H1 (cell line): ENCODE measurements around the gene THOC6. TPM values are rescaled to one million over a fixed set of nuclear protein-coding genes. Genes with fewer than 3 reads are reported as not detected.

Source experiments
- CHD7 ChIP-seq: fragments of 300-600 bp; sonication (generic); IDR thresholded peaks from 2 replicates; pipeline ENCODE4 v1.7.1; 2012; ENCODE audit warnings: low read length, moderate library complexity, mild to moderate bottlenecking, inconsistent platforms; ENCODE audit not compliant: insufficient replicate concordance
- EGR1 ChIP-seq: IDR thresholded peaks from 2 replicates; pipeline ENCODE4 v1.6.1; 2011; ENCODE audit warnings: low read depth, low read length, borderline replicate concordance
- POLR2A ChIP-seq, 2 experiments: IDR thresholded peaks; 1 replicate in 1 of 2; 2 replicates in 1 of 2; pipeline ENCODE4 v1.6.1; 2011; ENCODE audit warnings: low read depth in 2 of 2, low read length in 2 of 2, mild to moderate bottlenecking in 2 of 2; ENCODE audit errors: control extremely low read depth in 1 of 2
- POLR2AphosphoS5 ChIP-seq: IDR thresholded peaks from 2 replicates; pipeline ENCODE4 v1.6.1; 2011; ENCODE audit warnings: low read depth, low read length
- USF2 ChIP-seq: IDR thresholded peaks from 2 replicates; pipeline ENCODE4 v1.6.1; 2011; ENCODE audit warnings: low read length, improper control_type of control experiment
- polyA plus RNA-seq, 7 experiments: library from polyadenylated mRNA; depleted of rRNA in 3 of 7; stranded (reverse) in 5 of 7; unstranded in 2 of 7; fragments of >200 nt in 5 of 7; fragments of 200-250 nt in 2 of 7; gene quantifications; 1 replicate in 5 of 7; 2 replicates in 1 of 7; 4 replicates in 1 of 7; pipeline versions ENCODE4 v1.2.1 to v1.2.3, GENCODE V29; 2011 to 2013; ENCODE audit warnings: missing spikeins in 2 of 7, mixed read lengths in 2 of 7
- total RNA-seq: library from RNA; stranded (reverse); fragmentation: NEBNext Ultra II Directional; extraction: Animal tissue kit (Norgen Biotek cat#: 25700); gene quantifications from 2 replicates; pipeline ENCODE4 v1.2.1, GENCODE V29; 2021
- TF ChIP-seq, protein P1 (sequence below): IDR thresholded peaks from 2 replicates; pipeline ENCODE4 v1.6.1; 2011; ENCODE audit warnings: low read depth, mild to moderate bottlenecking, low read length; ENCODE audit not compliant: insufficient read depth

The THOC6 gene
- total and polyA plus RNA-seq, 2 of the 8 experiments (the other 6 are each of a cell fraction or from before 2014, with no cell fraction given), result 78.5 to 111 TPM

- TF ChIP-seq CHD7, result no peak
- peak; percentile 3 to 70 for TF ChIP-seq POLR2A (IDR thresholded peaks at IDR 0.05; ENCODE audit: control extremely low read depth in 1 of 2, low read depth in 2 of 2, low read length in 2 of 2)
- TF ChIP-seq EGR1, result no peak
- TF ChIP-seq USF2, result peak; percentile 30; the same call in 1 of the 2 replicates
- peak; percentile 72; the same call in 1 of the 2 replicates for TF ChIP-seq POLR2AphosphoS5
- TF ChIP-seq, protein P1, sequence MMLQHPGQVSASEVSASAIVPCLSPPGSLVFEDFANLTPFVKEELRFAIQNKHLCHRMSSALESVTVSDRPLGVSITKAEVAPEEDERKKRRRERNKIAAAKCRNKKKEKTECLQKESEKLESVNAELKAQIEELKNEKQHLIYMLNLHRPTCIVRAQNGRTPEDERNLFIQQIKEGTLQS, result no peak
- TF ChIP-seq, all 59 proteins: peak for 4
These were observed 9.7 kb upstream of the THOC6 start (continued) for GRCh38 chr16:3013998-3014690.
